GM19025 (cell line): ENCODE data around the gene CACNA1F.

Source experiments
- ATAC-seq: cut with Tn5 transposase; IDR thresholded peaks from one replicate; pipeline ENCODE4 v1.9.1; 2021; ENCODE audit warnings: mild to moderate bottlenecking, low read depth, moderate library complexity; ENCODE audit not compliant: unreplicated experiment

The CACNA1F gene

GRCh38 chrX:49233176-49233575 is at the start of gene CACNA1F:
CACNA1F (minus strand) TSS chrX:49233340; CDS start chrX:49233309, 31 bp downstream.
- ATAC-seq: no peak

GRCh38 chrX:49282647-49283011 is 49.5 kb upstream of the CACNA1F start:
- no peak for ATAC-seq

DNA sequence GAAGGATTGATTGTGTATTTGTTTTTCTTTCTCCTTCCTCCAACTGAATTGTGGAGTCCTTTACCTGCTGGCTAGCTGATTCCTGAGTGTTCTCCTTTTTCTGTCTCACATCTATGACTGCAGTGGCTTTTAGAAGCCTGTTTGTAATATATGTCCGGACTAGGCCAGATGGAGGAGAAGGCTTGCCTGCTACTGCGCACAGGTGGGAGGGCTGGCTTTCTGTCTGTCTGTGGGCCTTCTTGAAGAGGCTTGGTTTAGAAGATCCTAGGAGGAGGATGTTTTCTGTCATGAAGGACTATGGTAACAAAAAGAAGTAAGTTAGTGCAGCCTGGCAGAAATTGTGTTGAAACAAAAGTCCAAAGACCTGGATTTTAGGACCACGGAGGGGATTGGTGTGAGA is 44.9 kb upstream of the CACNA1F start:
- ATAC-seq: no peak

DNA sequence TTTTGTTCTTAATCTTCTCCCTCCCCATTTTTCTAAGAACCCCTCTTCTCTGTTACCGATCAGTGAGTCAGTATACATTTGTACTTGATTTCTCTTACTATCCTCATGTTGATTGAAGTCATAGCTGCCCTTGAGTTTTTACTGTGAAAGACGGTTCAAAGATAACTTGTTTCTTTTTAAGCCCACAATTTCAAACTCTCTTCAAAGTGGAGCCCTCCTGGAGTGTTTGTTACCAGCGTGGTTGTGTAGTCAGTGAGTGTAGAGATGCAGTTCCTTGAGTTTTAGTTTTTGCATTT is 44.3 kb upstream of the CACNA1F start:
- ATAC-seq: no peak

GRCh38 chrX:49276671-49277534 is 43.8 kb upstream of the CACNA1F start:
- ATAC-seq: no peak

DNA sequence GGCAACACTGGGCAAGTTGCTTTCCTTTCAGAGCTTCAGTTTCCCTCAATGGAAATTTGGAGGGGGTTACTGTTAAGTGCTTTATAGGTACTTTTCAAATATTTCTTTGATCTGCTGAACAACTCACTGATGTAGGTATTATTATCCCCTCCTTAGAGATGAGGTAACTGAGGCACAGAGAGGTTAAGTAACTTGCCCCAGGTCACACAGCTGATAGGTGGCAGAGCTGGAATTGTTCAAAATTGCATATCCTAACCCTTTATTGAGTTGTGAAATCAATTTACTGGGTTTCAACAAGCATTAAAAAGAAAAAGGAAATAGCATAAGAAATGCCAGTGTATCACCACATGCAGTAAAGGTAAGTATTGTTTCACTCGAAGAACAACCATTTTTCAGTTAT is 43.1 kb upstream of the CACNA1F start:
- ATAC-seq: no peak

GRCh38 chrX:49273181-49273727 is 40.1 kb upstream of the CACNA1F start:
- ATAC-seq: no peak

DNA sequence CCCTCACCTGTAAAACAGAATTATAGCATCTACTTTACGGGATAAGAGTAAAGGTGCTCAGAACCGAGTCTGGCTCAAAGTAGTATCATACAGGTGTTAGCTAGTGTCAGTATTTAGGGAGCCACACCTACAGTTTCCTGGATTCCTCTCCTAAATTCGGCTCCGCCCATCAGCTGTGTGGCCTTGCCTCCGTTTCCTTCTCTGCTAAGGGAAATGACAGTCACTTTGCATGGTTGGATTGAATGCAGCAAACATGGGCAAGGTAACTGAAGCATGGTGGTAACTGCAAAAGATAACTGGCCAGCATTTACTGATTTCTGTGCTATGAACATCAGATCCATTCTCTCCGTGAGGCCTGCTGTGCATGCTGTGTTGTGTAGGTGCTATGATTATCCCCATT is 39.3 kb upstream of the CACNA1F start:
- ATAC-seq: no peak

- ATAC-seq: no peak
Measured at GRCh38 chrX:49271341-49271740, 38.2 kb upstream of the CACNA1F start.

- no peak for ATAC-seq
Measured at GRCh38 chrX:49270249-49270921, 37.2 kb upstream of the CACNA1F start.

DNA sequence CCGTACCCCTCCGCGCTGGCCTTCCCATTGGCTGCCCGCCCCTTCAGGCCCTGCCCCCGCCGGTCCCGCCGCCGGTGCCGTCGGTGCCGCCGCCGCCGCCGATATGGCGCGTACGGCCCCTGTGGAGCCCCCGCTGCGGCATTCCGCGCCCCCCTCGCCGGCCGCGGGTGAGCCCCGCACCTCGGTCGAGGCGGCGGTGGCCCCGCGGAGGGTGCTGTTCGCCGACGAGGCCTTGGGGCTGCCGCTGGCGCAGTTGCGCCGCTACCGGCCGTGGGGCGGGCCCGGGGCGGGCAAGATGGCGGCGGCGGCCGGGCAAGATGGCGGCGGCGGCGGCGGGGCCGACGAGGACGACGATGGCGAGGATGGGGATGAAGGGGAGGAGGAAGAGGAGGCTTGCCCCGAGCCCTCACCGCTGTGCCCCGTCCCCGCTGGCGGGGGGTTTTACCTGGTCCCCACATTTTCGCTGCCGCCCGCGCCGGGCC is 36.7 kb upstream of the CACNA1F start, which contains the start of gene PPP1R3F:
Gene PPP1R3F (plus strand): TSS at position 27 of the 482 bp plus-strand sequence. CDS start 77 bp downstream, at position 104.
- ATAC-seq: peak; percentile 26

GRCh38 chrX:49269010-49269766 is 36.0 kb upstream of the CACNA1F start:
- ATAC-seq: peak; percentile 81

- ATAC-seq: no peak
Measured at GRCh38 chrX:49268702-49269009, 35.5 kb upstream of the CACNA1F start.

GRCh38 chrX:49266523-49267445 is 33.6 kb upstream of the CACNA1F start:
- ATAC-seq: no peak

GRCh38 chrX:49264460-49264859 is 31.3 kb upstream of the CACNA1F start, which contains the start of gene FOXP3:
FOXP3 (minus strand) TSS chrX:49264710; CDS start chrX:49258505, 6,205 bp downstream.
- ATAC-seq: no peak

DNA sequence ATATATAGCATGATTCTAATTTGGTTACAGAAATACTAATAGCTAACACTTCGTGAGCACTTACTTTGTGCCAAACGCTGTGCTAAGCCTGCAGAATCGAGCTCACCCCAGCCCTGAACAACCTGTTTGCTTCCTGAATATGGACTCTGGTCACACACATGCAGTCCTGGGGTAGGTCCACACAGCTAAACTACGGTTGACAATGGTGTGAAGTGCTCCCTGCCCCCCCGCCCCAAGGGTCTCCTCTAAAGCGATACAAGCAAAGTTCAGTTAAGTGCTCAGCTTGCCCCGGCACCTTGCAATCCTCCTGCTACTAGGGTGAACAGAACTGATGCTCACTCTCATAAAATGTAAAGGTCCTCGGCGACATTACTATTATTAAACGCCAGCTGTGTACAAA is 30.5 kb upstream of the CACNA1F start:
- no peak for ATAC-seq

GRCh38 chrX:49262603-49263002 is 29.5 kb upstream of the CACNA1F start:
- ATAC-seq: no peak

- ATAC-seq: no peak
Measured at GRCh38 chrX:49260221-49260985, 27.3 kb upstream of the CACNA1F start.

DNA sequence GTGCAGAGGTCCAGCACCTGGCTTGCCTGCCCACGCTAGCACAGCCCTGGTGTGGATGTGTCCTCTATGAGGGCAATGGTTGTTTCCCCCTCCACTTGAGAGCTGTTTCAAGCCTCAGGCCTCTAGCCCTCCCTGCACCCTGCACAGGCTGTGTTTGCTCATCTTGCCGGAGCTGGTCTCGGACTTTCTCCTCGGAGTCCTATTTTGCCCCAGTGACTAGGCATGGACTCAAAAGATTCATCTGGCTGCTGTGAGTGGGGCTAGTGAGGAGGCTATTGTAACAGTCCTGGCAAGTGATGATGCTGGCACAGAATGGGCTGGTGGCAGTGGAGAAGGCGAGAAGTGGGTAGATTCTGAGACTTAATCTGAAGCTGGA is 25.6 kb upstream of the CACNA1F start:
- no peak for ATAC-seq
